ENCODE measurements around the gene TCP11L2. TPM values are rescaled to one million over a fixed set of nuclear protein-coding genes. Genes with fewer than 3 reads are reported as not detected.

TCP11L2 gene
- total RNA-seq, 2 donors from 2014 or later = 13.3 to 45.6 TPM

DNA sequence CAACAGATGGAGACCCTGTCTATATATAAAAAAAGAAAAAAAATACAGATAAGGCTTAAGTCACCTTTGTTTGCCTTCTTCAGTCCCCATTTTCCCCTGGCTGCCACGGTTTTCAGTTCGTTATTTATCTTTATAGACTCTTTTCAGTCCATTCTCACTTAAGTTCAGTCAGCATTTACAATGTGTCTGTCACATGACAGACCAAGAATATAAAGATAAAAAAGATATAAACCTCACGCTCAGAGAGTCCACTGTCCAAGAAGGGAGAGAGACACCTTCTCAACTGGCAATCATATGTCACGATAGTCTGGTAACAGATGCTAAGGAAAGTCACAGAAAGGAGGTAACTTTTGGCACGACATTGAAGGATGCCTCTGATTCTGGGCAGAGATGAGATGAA, 41.6 kb downstream of the TCP11L2 start:
- intact Hi-C loops (cut with DNase I) = loop anchor here (5.0 kb wide), 1 partner anchor 117 kb away; no protein-coding TSS in a partner anchor
- Histone ChIP-seq H3K9ac (ENCODE audit: low read depth in 2 of 2, low read length in 2 of 2) (no peak overlapping the region), H3K9me3 (no peaks in the 10 kb centered on the region), H3K4me1 (peaks cover 9% of the 10 kb centered on the region), H3K27ac (no peak overlapping the region), H3K36me3 (no peaks in the 10 kb centered on the region), H3K4me3 (no peak overlapping the region), H3K27me3 (no peaks in the 10 kb centered on the region)
- DNase-seq = no peak
- TF ChIP-seq, protein P1, sequence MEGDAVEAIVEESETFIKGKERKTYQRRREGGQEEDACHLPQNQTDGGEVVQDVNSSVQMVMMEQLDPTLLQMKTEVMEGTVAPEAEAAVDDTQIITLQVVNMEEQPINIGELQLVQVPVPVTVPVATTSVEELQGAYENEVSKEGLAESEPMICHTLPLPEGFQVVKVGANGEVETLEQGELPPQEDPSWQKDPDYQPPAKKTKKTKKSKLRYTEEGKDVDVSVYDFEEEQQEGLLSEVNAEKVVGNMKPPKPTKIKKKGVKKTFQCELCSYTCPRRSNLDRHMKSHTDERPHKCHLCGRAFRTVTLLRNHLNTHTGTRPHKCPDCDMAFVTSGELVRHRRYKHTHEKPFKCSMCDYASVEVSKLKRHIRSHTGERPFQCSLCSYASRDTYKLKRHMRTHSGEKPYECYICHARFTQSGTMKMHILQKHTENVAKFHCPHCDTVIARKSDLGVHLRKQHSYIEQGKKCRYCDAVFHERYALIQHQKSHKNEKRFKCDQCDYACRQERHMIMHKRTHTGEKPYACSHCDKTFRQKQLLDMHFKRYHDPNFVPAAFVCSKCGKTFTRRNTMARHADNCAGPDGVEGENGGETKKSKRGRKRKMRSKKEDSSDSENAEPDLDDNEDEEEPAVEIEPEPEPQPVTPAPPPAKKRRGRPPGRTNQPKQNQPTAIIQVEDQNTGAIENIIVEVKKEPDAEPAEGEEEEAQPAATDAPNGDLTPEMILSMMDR (IDR thresholded peaks at IDR 0.05) = no peak

DNA sequence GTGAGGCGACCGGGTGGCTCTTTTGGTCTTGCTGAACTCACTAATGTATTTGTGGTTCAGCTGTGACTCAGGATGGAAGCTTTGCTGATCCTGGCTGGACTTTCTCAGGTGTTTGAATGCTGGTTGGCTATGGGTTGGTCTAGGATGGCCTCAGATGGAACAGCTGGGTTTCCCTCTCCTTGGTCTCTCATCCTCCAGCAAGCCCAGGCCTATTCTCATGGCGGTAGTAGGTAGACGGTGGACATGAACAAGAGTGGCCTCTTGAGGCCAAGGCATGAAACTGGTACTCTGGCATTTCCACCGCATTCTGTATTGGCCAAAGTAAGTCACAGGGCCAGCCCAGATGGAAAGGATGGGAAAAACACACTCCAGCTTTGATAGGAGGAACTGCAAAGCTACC, 43.2 kb downstream of the TCP11L2 start:
- TF ChIP-seq, protein P1 (IDR thresholded peaks at IDR 0.05) = peak; percentile 26
- Histone ChIP-seq H3K9me3 (no peaks in the 10 kb centered on the region), H3K36me3 (no peaks in the 10 kb centered on the region), H3K27me3 (no peaks in the 10 kb centered on the region), H3K4me1 (peaks cover 9% of the 10 kb centered on the region), H3K4me3 (no peak overlapping the region), H3K9ac (ENCODE audit: low read depth in 2 of 2, low read length in 2 of 2) (no peak overlapping the region), H3K27ac (no peak overlapping the region)
- intact Hi-C loops (cut with DNase I) = no loop called here
- peak; percentile 45 for DNase-seq

- intact Hi-C loops (cut with DNase I) = no loop called here
- Histone ChIP-seq H3K4me3 (no peak overlapping the region), H3K9me3 (no peaks in the 10 kb centered on the region), H3K4me1 (no peaks in the 10 kb centered on the region), H3K36me3 (no peaks in the 10 kb centered on the region), H3K27me3 (no peaks in the 10 kb centered on the region), H3K9ac (ENCODE audit: low read depth in 2 of 2, low read length in 2 of 2) (no peak overlapping the region), H3K27ac (no peak overlapping the region)
- no peak for DNase-seq
- TF ChIP-seq, protein P1 (IDR thresholded peaks at IDR 0.05) = no peak
Measured at GRCh38 chr12:106348411-106348810, 45.9 kb downstream of the TCP11L2 start.

- intact Hi-C loops (cut with DNase I) = no loop called here
- H3K9ac ChIP-seq (ENCODE audit: low read depth in 2 of 2, low read length in 2 of 2) = no peak overlapping the region
- no peak overlapping the region for H3K27ac ChIP-seq
- DNase-seq = no peak
- no peaks in the 10 kb centered on the region for H3K9me3 ChIP-seq
- H3K4me1 ChIP-seq = no peaks in the 10 kb centered on the region
- TF ChIP-seq, protein P1 (IDR thresholded peaks at IDR 0.05) = no peak
- H3K36me3 ChIP-seq = no peaks in the 10 kb centered on the region
- H3K4me3 ChIP-seq = no peak overlapping the region
- H3K27me3 ChIP-seq = no peaks in the 10 kb centered on the region
Measured at GRCh38 chr12:106353175-106353574, 50.6 kb downstream of the TCP11L2 start.

DNA sequence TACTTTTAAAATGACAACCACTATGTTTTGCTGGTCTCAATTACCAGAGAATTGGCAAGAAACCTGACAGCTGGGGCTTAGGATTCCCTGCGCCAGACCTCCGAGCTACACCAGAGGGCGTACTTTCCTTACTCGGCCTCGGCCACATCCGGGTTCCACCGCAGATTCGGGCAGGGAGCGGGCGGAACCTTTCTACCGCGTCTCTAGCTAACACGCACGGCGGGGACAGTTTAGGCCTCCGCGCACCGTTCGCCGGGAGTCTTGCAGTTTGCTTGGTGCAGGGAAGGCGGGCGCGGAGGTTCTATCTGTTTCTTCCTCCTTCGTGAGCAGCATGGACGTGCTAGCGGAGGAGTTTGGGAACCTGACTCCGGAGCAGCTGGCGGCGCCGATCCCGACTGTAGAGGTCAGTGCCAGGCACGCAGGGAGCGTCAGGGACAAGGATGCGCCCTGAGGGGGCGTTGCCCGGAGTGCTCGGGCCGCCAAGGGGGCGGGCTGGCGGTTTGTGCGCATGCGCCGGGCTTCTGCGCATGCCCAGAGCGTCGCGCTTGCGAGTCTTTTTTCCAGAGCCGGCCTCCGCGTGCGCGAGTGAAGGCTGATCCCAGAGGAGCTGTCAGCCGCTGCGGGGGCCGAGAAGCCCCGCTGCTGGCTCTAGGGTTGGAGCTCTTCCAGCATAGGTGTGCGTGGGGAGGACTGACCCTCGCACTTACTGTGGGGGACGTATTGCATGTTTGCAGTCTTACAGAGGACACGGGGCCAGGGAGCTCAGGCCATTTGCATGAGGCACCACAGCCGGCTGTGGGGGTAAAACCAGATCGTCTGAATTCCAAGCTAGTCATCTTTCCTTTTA, 55.2 kb downstream of the TCP11L2 start, which contains the start of gene POLR3B:
POLR3B (plus strand) TSS at position 200 of the 847 bp plus-strand sequence; CDS start at position 332, 132 bp downstream.
- TF ChIP-seq, protein P1 (IDR thresholded peaks at IDR 0.05) = peak; percentile 90
- Histone ChIP-seq H3K9ac (ENCODE audit: low read depth in 2 of 2, low read length in 2 of 2) (peak within 1 kb of the TSS; percentile 67 to 97), H3K27ac (peak within 1 kb of the TSS; percentile 98), H3K9me3 (no peaks in the 10 kb centered on the region), H3K36me3 (no peaks in the 10 kb centered on the region), H3K27me3 (no peaks in the 10 kb centered on the region), H3K4me3 (peak within 1 kb of the TSS; percentile 83), H3K4me1 (no peaks in the 10 kb centered on the region)
- intact Hi-C loops (cut with DNase I) = loop anchor here (5.0 kb wide), 1 partner anchor 130 kb away; no protein-coding TSS in a partner anchor
- DNase-seq = peak; percentile 96
